HEK293T (cell line): ENCODE data around the gene F2R.

Source experiments
- ELF4 ChIP-seq: fragments of 450-650 bp; IDR thresholded peaks from 2 replicates; pipeline ENCODE4 v1.6.1; 2017; ENCODE audit warnings: antibody characterized with exemption
- FOXK2 ChIP-seq: fragments of 450-650 bp; IDR thresholded peaks from 2 replicates; pipeline ENCODE4 v1.6.1; 2016; ENCODE audit warnings: mild to moderate bottlenecking
- FOXM1 ChIP-seq: fragments of 450-650 bp; IDR thresholded peaks from 2 replicates; pipeline ENCODE4 v1.6.1; 2017; ENCODE audit warnings: mild to moderate bottlenecking, borderline replicate concordance
- L3MBTL2 ChIP-seq: fragments of 450-650 bp; conservative IDR thresholded peaks from 2 replicates; pipeline ENCODE4 v1.6.1; 2016; ENCODE audit warnings: mild to moderate bottlenecking
- ZNF384 ChIP-seq: fragments of 450-650 bp; IDR thresholded peaks from 2 replicates; pipeline ENCODE4 v1.6.1; 2016

GRCh38 chr5:76737846-76738245 is 21.9 kb downstream of the F2R start:
- TF ChIP-seq ELF4 (no peak), FOXK2 (no peak), L3MBTL2 (no peak), ZNF384 (no peak), FOXM1 (no peak)
